IMR-90 (cell line): ENCODE measurements around the gene CPB1. TPM values are rescaled to one million over a fixed set of nuclear protein-coding genes. Genes with fewer than 3 reads are reported as not detected.

Experiments used
- ATAC-seq: fragments of 200-7000 bp; cut with Tn5 transposase; 2 replicates; pipeline ENCODE4 v1.9.1; 2020; ENCODE audit warnings: low read depth, mild to moderate bottlenecking, moderate library complexity
- BruUV-seq: library from RNA; stranded (reverse); fragments of 400-500 nt; replicated peaks from 2 replicates; lab custom pipeline; 2021; lab: Mats Ljungman, UMichigan
- CTCF ChIA-PET: fragments of 300-600 bp; formaldehyde crosslinking; extraction: SDS; loops from one replicate; lab custom pipeline; 2021; ENCODE audit warnings: antibody characterized with exemption; lab: Yijun Ruan, JAX
- POLR2A ChIA-PET: fragments of 300-600 bp; sonication (Branson Sonifier 250); formaldehyde crosslinking; loops from one replicate; lab custom pipeline; 2022; ENCODE audit warnings: antibody characterized with exemption; ENCODE audit not compliant: unreplicated experiment; lab: Charles Lee
- DNase-seq: peaks from one replicate; pipeline ENCODE4 v3.0.0; 2013
- H2AFZ ChIP-seq: replicated peaks from 2 replicates; pipeline ENCODE3; 2013; ENCODE audit warnings: low read length, mild to moderate bottlenecking; ENCODE audit not compliant: poor library complexity
- H2AK5ac ChIP-seq: 2 replicates; pipeline ENCODE4 v1.6.1; 2013; ENCODE audit warnings: low read depth, low read length, inconsistent platforms
- H2AK9ac ChIP-seq: replicated peaks from 2 replicates; pipeline ENCODE3; 2013; ENCODE audit warnings: mild to moderate bottlenecking, low read depth, low read length, moderate library complexity; ENCODE audit not compliant: poor library complexity
- H2BK120ac ChIP-seq: 2 replicates; pipeline ENCODE4 v1.6.1; 2013; ENCODE audit warnings: low read depth, low read length, inconsistent platforms
- H2BK15ac ChIP-seq: 3 replicates; pipeline ENCODE4 v1.6.1; 2013; ENCODE audit warnings: low read depth, low read length, inconsistent platforms
- H2BK20ac ChIP-seq: 2 replicates; pipeline ENCODE4 v1.6.1; 2013; ENCODE audit warnings: low read depth, mild to moderate bottlenecking, inconsistent platforms, low read length, moderate library complexity
- H2BK5ac ChIP-seq: 2 replicates; pipeline ENCODE4 v1.6.1; 2013; ENCODE audit warnings: mild to moderate bottlenecking, low read depth, low read length, inconsistent platforms; ENCODE audit not compliant: poor library complexity, severe bottlenecking
- H3K14ac ChIP-seq: replicated peaks from 2 replicates; pipeline ENCODE4 v1.6.1; 2013; ENCODE audit warnings: low read depth, low read length, inconsistent platforms
- H3K18ac ChIP-seq: 2 replicates; pipeline ENCODE4 v1.6.1; 2013; ENCODE audit warnings: low read depth, low read length, control low read depth
- H3K23ac ChIP-seq: 2 replicates; pipeline ENCODE4 v1.6.1; 2013; ENCODE audit warnings: low read depth, low read length, inconsistent platforms
- H3K27ac ChIP-seq: 2 replicates; pipeline ENCODE4 v1.5.1; 2013; ENCODE audit warnings: mild to moderate bottlenecking, control low read depth, low read length; ENCODE audit not compliant: insufficient read depth
- H3K27me3 ChIP-seq: 2 replicates; pipeline ENCODE4 v1.6.1; 2013; ENCODE audit warnings: low read length; ENCODE audit not compliant: control insufficient read depth, insufficient read depth
- H3K36me3 ChIP-seq: 2 replicates; pipeline ENCODE4 v1.6.1; 2013; ENCODE audit warnings: low read length, mixed read lengths; ENCODE audit not compliant: control insufficient read depth, insufficient read depth
- H3K4ac ChIP-seq: 2 replicates; pipeline ENCODE4 v1.6.1; 2013; ENCODE audit warnings: low read depth, low read length, inconsistent platforms
- H3K4me1 ChIP-seq: 2 replicates; pipeline ENCODE4 v1.6.1; 2013; ENCODE audit warnings: low read length, mixed read lengths; ENCODE audit not compliant: control insufficient read depth, insufficient read depth
- H3K4me2 ChIP-seq: 2 replicates; pipeline ENCODE4 v1.6.1; 2013; ENCODE audit warnings: low read depth, mild to moderate bottlenecking, control low read depth, low read length, moderate library complexity
- H3K4me3 ChIP-seq: 2 replicates; pipeline ENCODE4 v1.5.1; 2013; ENCODE audit warnings: low read depth, mild to moderate bottlenecking, control low read depth, low read length, moderate library complexity; ENCODE audit not compliant: insufficient read depth
- H3K56ac ChIP-seq: 2 replicates; pipeline ENCODE4 v1.6.1; 2013; ENCODE audit warnings: low read length, inconsistent platforms; ENCODE audit not compliant: insufficient read depth; ENCODE audit errors: extremely low read depth
- H3K79me1 ChIP-seq, 2 experiments: 2 replicates each; pipeline ENCODE4 v1.6.1; 2013; ENCODE audit warnings: low read length in 2 of 2, inconsistent platforms in 1 of 2, low read depth in 1 of 2
- H3K9ac ChIP-seq: 2 replicates; pipeline ENCODE4 v1.6.1; 2013; ENCODE audit warnings: low read depth, low read length, control low read depth
- H3K9me1 ChIP-seq: 2 replicates; pipeline ENCODE4 v1.6.1; 2013; ENCODE audit warnings: low read length, inconsistent platforms; ENCODE audit not compliant: insufficient read depth
- H3K9me3 ChIP-seq: 2 replicates; pipeline ENCODE4 v1.6.1; 2013; ENCODE audit warnings: low read length; ENCODE audit not compliant: control insufficient read depth, insufficient read depth
- H4K20me1 ChIP-seq: 2 replicates; pipeline ENCODE4 v1.6.1; 2013; ENCODE audit warnings: low read length, inconsistent platforms; ENCODE audit not compliant: insufficient read depth
- H4K5ac ChIP-seq: 2 replicates; pipeline ENCODE4 v1.6.1; 2013; ENCODE audit warnings: mild to moderate bottlenecking, low read depth, low read length, control low read depth
- H4K8ac ChIP-seq, 2 experiments: 2 replicates each; pipeline ENCODE4 v1.6.1; 2013; ENCODE audit warnings: low read depth in 2 of 2, low read length in 2 of 2, control low read depth in 1 of 2, inconsistent platforms in 1 of 2
- H4K91ac ChIP-seq: 2 replicates; pipeline ENCODE4 v1.6.1; 2013; ENCODE audit warnings: low read depth, low read length, inconsistent platforms; ENCODE audit not compliant: insufficient read depth
- BHLHE40 ChIP-seq: fragments of 150-350 bp; IDR thresholded peaks from 2 replicates; pipeline ENCODE4 v1.6.1; 2016; ENCODE audit warnings: mild to moderate bottlenecking, low read depth, low read length
- MAZ ChIP-seq: IDR thresholded peaks from 2 replicates; pipeline ENCODE4 v1.6.1; 2012; ENCODE audit warnings: low read depth, mild to moderate bottlenecking, low read length, improper control_type of control experiment, moderate library complexity, borderline replicate concordance
- MXI1 ChIP-seq: IDR thresholded peaks from 2 replicates; pipeline ENCODE4 v1.6.1; 2012; ENCODE audit warnings: low read depth, mild to moderate bottlenecking, low read length, moderate library complexity, borderline replicate concordance
- NFE2L2 ChIP-seq: fragments of 150-350 bp; IDR thresholded peaks from 2 replicates; pipeline ENCODE4 v1.6.1; 2016; ENCODE audit warnings: low read depth, mild to moderate bottlenecking, low read length
- RAD21 ChIP-seq: IDR thresholded peaks from 2 replicates; pipeline ENCODE4 v1.6.1; 2012; ENCODE audit warnings: low read length, improper control_type of control experiment
- RCOR1 ChIP-seq: IDR thresholded peaks from 2 replicates; pipeline ENCODE4 v1.6.1; 2012; ENCODE audit warnings: mild to moderate bottlenecking, low read length, improper control_type of control experiment; ENCODE audit not compliant: insufficient replicate concordance
- WGBS, 2 experiments: methylation state at CpG; one replicate each; pipeline versions ENCODE4 v1.1.5 to v1.1.7; 2013; ENCODE audit warnings: missing lambda C conversion rate in 2 of 2; ENCODE audit not compliant: insufficient read length in 1 of 2; ENCODE audit errors: extremely low coverage in 2 of 2; 5-methylcytosine and 5-hydroxymethylcytosine counted together
- dilution Hi-C: fragments of 300-500 bp; cut with HindIII; formaldehyde crosslinking; loops from one replicate; pipeline ENCODE4 v1.14.3; 2018; ENCODE audit warnings: low sequenced_read_pairs; ENCODE audit not compliant: unreplicated experiment
- in situ Hi-C: fragments of 300-500 bp; cut with MboI; formaldehyde crosslinking; loops from 3 replicates; pipeline ENCODE4 v1.14.3; 2019; ENCODE audit warnings: low sequenced_read_pairs, inconsistent platforms, mixed read lengths
- intact Hi-C: fragments of 100-400 bp; cut with micrococcal nuclease; formaldehyde crosslinking; loops from 2 replicates; pipeline ENCODE4 v1.10.0; 2022
- polyA plus RNA-seq, 3 experiments: library from polyadenylated mRNA; depleted of rRNA; stranded (reverse); fragments of >200 nt; gene quantifications; 2 replicates each; pipeline ENCODE4 v1.2.3, GENCODE V29; 2012; ENCODE audit warnings: low replicate concordance in 1 of 3
- total RNA-seq: library from RNA; depleted of rRNA; stranded (reverse); fragments of >200 nt; gene quantifications from 2 replicates; pipeline ENCODE4 v1.2.3, GENCODE V29; 2012
- TF ChIP-seq, protein P1 (sequence below): conservative IDR thresholded peaks from 2 replicates; pipeline ENCODE4 v1.5.1; 2012; ENCODE audit warnings: mild to moderate bottlenecking, low read depth, low read length, improper control_type of control experiment
- TF ChIP-seq, protein P2 (sequence below): fragments of 150-350 bp; IDR thresholded peaks from 2 replicates; pipeline ENCODE4 v1.6.1; 2016; ENCODE audit warnings: low read depth, mild to moderate bottlenecking, low read length, moderate library complexity, borderline replicate concordance
- TF ChIP-seq, protein P3 (sequence below): fragments of 150-350 bp; IDR thresholded peaks from 2 replicates; pipeline ENCODE4 v1.6.1; 2017; ENCODE audit warnings: mild to moderate bottlenecking, antibody characterized with exemption, low read length, low read depth

The CPB1 gene
- total and polyA plus RNA-seq, 2 of the 4 experiments (the other 2 are of a cell fraction), result not detected

DNA sequence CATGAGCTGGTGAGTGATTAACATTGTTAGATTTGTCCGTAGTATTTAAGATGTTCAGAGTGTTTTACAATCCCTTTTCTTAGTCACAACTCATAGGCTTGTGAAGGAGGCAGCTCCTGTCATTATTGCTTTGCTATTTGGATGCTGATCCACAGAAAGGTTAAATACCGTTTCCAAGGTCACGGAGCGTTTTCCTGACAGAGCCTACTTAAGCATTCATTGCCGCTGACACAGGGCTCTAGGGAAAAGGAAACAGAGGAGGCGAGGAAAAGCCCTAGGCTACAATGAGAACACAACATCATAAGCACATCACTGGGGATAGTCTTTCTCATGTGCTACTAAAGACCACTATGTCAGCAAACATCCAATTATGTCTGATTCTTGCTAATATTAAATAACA lies 38.5 kb upstream of the CPB1 start:
- dilution Hi-C loops (no loop called here), in situ Hi-C loops (no loop called here), intact Hi-C loops (no loop called here)
- no peaks in the 10 kb centered on the region for H3K4me1 ChIP-seq
- no peak overlapping the region for H2BK5ac ChIP-seq
- no peak overlapping the region for H3K4me3 ChIP-seq
- no peak overlapping the region for H4K5ac ChIP-seq
- TF ChIP-seq MXI1, result no peak
- TF ChIP-seq, protein P1, sequence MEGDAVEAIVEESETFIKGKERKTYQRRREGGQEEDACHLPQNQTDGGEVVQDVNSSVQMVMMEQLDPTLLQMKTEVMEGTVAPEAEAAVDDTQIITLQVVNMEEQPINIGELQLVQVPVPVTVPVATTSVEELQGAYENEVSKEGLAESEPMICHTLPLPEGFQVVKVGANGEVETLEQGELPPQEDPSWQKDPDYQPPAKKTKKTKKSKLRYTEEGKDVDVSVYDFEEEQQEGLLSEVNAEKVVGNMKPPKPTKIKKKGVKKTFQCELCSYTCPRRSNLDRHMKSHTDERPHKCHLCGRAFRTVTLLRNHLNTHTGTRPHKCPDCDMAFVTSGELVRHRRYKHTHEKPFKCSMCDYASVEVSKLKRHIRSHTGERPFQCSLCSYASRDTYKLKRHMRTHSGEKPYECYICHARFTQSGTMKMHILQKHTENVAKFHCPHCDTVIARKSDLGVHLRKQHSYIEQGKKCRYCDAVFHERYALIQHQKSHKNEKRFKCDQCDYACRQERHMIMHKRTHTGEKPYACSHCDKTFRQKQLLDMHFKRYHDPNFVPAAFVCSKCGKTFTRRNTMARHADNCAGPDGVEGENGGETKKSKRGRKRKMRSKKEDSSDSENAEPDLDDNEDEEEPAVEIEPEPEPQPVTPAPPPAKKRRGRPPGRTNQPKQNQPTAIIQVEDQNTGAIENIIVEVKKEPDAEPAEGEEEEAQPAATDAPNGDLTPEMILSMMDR, result no peak
- no peak for TF ChIP-seq MAZ
- TF ChIP-seq, protein P2, sequence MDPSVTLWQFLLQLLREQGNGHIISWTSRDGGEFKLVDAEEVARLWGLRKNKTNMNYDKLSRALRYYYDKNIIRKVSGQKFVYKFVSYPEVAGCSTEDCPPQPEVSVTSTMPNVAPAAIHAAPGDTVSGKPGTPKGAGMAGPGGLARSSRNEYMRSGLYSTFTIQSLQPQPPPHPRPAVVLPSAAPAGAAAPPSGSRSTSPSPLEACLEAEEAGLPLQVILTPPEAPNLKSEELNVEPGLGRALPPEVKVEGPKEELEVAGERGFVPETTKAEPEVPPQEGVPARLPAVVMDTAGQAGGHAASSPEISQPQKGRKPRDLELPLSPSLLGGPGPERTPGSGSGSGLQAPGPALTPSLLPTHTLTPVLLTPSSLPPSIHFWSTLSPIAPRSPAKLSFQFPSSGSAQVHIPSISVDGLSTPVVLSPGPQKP, result no peak
- TF ChIP-seq RAD21, result no peak
- TF ChIP-seq NFE2L2, result no peak
- no peak for TF ChIP-seq BHLHE40
- no peak for TF ChIP-seq RCOR1
- TF ChIP-seq, protein P3, sequence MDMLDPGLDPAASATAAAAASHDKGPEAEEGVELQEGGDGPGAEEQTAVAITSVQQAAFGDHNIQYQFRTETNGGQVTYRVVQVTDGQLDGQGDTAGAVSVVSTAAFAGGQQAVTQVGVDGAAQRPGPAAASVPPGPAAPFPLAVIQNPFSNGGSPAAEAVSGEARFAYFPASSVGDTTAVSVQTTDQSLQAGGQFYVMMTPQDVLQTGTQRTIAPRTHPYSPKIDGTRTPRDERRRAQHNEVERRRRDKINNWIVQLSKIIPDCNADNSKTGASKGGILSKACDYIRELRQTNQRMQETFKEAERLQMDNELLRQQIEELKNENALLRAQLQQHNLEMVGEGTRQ, result no peak
- no peaks in the 10 kb centered on the region for H3K9me3 ChIP-seq
- H2BK20ac ChIP-seq, result no peak overlapping the region
- ChIA-PET CTCF (no interaction called here), POLR2A (no interaction called here)
- H4K91ac ChIP-seq, result no peak overlapping the region
- no peak overlapping the region for H2AK5ac ChIP-seq
- no peaks in the 10 kb centered on the region for H4K20me1 ChIP-seq
- H2AFZ ChIP-seq, result no peak overlapping the region
- DNase-seq (no peak), ATAC-seq (no peak)
- no peak overlapping the region for H2AK9ac ChIP-seq
- H3K14ac ChIP-seq, result no peak overlapping the region
- no peaks in the 10 kb centered on the region for H3K36me3 ChIP-seq
- no peak overlapping the region for H3K9ac ChIP-seq
- WGBS, 2 experiments, result no CpG with 5 or more reads among the region's 6 CpGs
- no peak overlapping the region for H3K4ac ChIP-seq
- no peak overlapping the region; the same call in 1 of the 2 replicates for H3K23ac ChIP-seq
- no peak overlapping the region for H4K8ac ChIP-seq
- no peak overlapping the region for H3K27ac ChIP-seq
- no TSS peak for BruUV-seq
- H3K79me1 ChIP-seq, result no peaks in the 10 kb centered on the region
- H3K18ac ChIP-seq, result no peak overlapping the region
- no peak overlapping the region for H2BK120ac ChIP-seq
- no peak overlapping the region for H3K4me2 ChIP-seq
- peaks cover 3% of the 10 kb centered on the region; the same call in 1 of the 2 replicates for H3K27me3 ChIP-seq
- no peak overlapping the region for H3K56ac ChIP-seq
- no peaks in the 10 kb centered on the region for H3K9me1 ChIP-seq
- no peak overlapping the region for H2BK15ac ChIP-seq
